Medulla oblongata (tissue), 1 donor: ENCODE measurements around the gene SDCCAG8.

Experiments used
- DNase-seq: peaks from one replicate; pipeline ENCODE4 v3.0.0-alpha.2; 2015; ENCODE audit errors: extremely low spot score

The SDCCAG8 gene

GRCh38 chr1:243501002-243501401 lies 245.2 kb downstream of the SDCCAG8 start:
- peak; percentile 64 for DNase-seq

- DNase-seq = no peak
These were observed 247.3 kb downstream of the SDCCAG8 start for GRCh38 chr1:243503155-243503554.

- DNase-seq = no peak
These were observed 250.3 kb downstream of the SDCCAG8 start for GRCh38 chr1:243505986-243506689.

- peak; percentile 67 for DNase-seq
These were observed 251.3 kb downstream of the SDCCAG8 start for GRCh38 chr1:243507001-243507671.

- no peak for DNase-seq
These were observed 251.9 kb downstream of the SDCCAG8 start for GRCh38 chr1:243507672-243508302.

- no peak for DNase-seq
These were observed 252.5 kb downstream of the SDCCAG8 start for GRCh38 chr1:243508303-243508713.

GRCh38 chr1:243508943-243509342 lies 253.1 kb downstream of the SDCCAG8 start:
- no peak for DNase-seq

- no peak for DNase-seq
These were observed 255.1 kb downstream of the SDCCAG8 start for GRCh38 chr1:243510928-243511327.

- no peak for DNase-seq
These were observed 258.1 kb downstream of the SDCCAG8 start for GRCh38 chr1:243513726-243514491.

GRCh38 chr1:243514927-243515326 lies 259.1 kb downstream of the SDCCAG8 start:
- DNase-seq = no peak

- DNase-seq = no peak
These were observed 265.0 kb downstream of the SDCCAG8 start for GRCh38 chr1:243520831-243521230.

GRCh38 chr1:243523766-243524165 lies 267.9 kb downstream of the SDCCAG8 start:
- no peak for DNase-seq

GRCh38 chr1:243525085-243525487 lies 269.2 kb downstream of the SDCCAG8 start:
- peak; percentile 16 for DNase-seq

- DNase-seq = no peak
These were observed 270.3 kb downstream of the SDCCAG8 start for GRCh38 chr1:243526180-243526579.

- DNase-seq = no peak
These were observed 272.7 kb downstream of the SDCCAG8 start for GRCh38 chr1:243528459-243529121.

GRCh38 chr1:243529512-243529911 lies 273.7 kb downstream of the SDCCAG8 start:
- DNase-seq = no peak

- DNase-seq = no peak
These were observed 279.2 kb downstream of the SDCCAG8 start for GRCh38 chr1:243535014-243535413.

- no peak for DNase-seq
These were observed 283.8 kb downstream of the SDCCAG8 start for GRCh38 chr1:243539636-243540035.

GRCh38 chr1:243542739-243543415 lies 287.0 kb downstream of the SDCCAG8 start:
- peak; percentile 28 for DNase-seq

GRCh38 chr1:243543501-243543900 lies 287.7 kb downstream of the SDCCAG8 start:
- no peak for DNase-seq

GRCh38 chr1:243546457-243546856 lies 290.6 kb downstream of the SDCCAG8 start:
- DNase-seq = no peak
